Endometrial microvascular endothelial cells (primary cell): Measurements from ENCODE around the gene IPMK. TPM values are rescaled to one million over a fixed set of nuclear protein-coding genes. Genes with fewer than 3 reads are reported as not detected.

Experiments used
- in situ Hi-C: cut with HindIII; loops from 2 replicates; pipeline ENCODE4 v1.10.0; 2017; ENCODE audit warnings: low sequenced_read_pairs, low pct_unique_long_range_greater_than_20kb; ENCODE audit errors: inconsistent ontology term
- total RNA-seq: library from RNA; depleted of rRNA; stranded (reverse); fragments of >200 nt; gene quantifications from one replicate; pipeline ENCODE4 v1.2.3, GENCODE V29; 2015; ENCODE audit errors: inconsistent ontology term

Gene IPMK
- total RNA-seq, result 5.5 TPM

DNA sequence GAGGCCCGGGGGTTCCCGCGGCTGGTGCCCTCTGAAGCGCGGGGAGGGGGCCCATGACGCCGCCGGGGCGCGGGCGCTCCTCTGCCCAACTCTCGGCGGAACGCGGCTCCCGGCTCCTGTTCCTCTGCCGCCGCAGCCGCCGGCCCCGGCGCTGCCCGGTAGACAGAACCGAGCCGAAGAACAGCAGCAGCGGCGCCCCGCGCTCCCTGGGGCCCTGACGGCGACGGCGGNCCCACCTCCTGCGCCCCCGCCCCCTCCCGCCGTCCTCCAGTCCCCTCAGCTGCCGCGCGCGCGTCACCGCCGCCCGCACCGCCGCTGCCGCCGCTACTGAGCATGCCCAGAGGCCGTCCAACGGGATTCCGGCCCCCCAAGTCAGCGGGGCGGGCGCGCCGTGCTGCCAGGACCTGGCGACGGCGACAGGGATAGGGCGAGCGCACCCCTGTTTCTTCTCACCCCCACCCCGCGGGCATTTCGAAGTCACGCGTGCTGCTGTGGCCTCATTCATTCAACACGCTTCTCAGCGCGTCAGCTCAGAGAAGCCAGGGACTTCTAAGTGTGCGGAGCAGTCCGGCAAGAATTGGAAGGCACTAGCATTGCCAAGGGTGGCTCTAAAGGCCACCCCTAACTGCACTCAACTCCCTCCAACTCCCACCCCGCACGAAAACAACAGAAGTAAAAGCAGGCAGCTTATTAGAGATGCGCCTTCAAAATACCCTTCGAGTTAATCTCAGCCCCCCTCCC, at the start of gene IPMK:
Gene IPMK, minus strand, starts transcription at position 182 of the 741 bp plus-strand sequence. CDS start 283 bp downstream, outside the sequence.
- in situ Hi-C loops, result no loop called here

- in situ Hi-C loops, result no loop called here
Measured at GRCh38 chr10:58316874-58317273, 49.2 kb upstream of the IPMK start.

DNA sequence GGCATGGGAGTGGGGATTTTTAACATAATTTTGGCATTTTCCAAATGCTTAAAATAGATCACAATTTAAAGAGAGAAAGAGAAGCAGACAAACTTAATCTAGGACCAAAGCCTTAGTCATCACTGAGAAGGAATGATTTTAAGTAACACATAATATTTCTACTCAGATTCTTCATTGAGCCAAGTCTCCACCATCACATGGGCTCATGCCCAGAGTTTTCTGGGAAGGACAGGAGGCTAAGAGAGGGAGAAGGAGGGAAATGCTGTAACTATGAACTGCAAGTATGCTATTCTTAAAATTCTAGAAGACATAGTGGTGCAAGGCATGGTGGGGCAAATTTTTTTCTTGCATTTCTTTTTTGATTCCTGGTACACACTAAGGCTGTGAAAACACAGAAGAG, 43.3 kb upstream of the IPMK start:
- in situ Hi-C loops, result no loop called here

DNA sequence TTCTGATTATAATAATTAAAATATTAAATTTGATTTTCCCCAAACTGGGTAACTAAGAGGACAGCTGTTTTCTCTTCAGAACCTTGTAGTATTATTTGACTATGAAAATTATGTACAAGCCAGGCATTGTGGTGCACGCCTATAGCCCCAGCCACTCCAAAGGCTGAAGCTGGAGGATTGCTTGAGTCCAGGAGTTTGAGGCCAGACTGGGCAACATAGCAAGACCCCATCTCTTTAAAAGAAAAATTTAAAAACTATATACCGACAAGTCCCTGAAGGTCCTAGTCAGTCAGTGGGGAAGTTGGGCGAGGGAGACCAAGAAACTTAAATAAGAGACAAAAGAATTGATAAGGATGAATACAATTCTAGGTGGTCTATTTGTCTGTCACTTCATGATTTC, 40.0 kb upstream of the IPMK start:
- in situ Hi-C loops, result no loop called here

DNA sequence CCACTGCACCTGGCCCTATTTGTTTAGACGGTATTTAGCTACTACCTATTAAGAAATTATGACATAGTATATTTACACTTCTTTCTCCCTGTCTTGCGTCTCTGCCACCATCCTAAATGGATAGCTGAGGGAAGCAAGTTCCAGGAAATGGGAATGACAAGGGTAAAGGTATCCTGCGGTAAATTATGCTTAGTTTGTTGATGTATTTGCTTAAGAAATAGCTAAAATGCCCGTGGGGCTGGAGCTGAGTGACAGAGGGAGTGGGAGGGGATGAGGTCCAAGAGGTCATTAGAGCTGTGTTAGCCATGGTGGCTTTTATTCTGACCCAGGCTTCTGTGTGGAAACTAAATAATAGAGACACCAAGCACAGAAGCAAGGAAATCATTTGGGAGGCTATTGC, 38.1 kb upstream of the IPMK start:
- in situ Hi-C loops, result no loop called here

- in situ Hi-C loops, result no loop called here
Measured at GRCh38 chr10:58304099-58304633, 36.5 kb upstream of the IPMK start.

DNA sequence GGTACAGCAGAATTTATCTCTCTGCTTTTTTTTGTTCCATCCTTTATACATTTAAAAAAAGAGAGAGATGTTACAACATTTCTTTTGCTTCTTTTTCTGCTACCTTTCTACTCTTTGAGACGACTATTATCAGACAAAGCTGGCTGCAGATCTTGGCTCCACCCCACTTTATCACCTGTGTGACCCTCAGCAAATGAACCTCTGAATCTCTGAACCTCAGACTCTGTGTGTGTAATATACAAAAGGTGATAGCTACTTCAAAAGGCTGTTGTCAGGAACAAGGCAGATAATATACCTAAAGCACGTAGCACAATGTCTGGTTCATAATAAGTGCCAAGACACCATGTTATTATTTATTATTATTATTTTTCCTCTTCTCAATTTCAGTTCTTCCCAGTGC, 34.6 kb upstream of the IPMK start:
- in situ Hi-C loops, result no loop called here

DNA sequence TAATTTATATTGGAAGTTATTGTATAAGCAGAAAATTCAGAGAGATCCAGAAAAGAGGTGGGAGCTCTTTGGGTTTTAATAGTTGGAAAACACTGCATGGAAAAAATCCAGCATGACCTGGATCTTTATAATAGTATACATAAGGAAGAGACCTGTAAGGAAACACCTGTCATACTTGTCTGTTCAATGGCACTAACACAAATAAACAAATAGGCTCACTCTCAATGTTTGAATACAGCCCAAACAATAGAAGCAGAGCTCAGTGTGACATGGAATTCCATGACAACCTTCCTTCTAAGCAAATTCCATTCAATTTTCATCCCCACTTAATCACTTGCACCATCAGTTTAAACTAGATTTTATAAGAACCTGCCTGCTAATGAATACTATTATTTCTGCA, 33.0 kb upstream of the IPMK start:
- in situ Hi-C loops, result no loop called here

- in situ Hi-C loops, result no loop called here
Measured at GRCh38 chr10:58299580-58299979, 31.9 kb upstream of the IPMK start.

GRCh38 chr10:58293989-58294388, 26.3 kb upstream of the IPMK start:
- in situ Hi-C loops, result no loop called here

DNA sequence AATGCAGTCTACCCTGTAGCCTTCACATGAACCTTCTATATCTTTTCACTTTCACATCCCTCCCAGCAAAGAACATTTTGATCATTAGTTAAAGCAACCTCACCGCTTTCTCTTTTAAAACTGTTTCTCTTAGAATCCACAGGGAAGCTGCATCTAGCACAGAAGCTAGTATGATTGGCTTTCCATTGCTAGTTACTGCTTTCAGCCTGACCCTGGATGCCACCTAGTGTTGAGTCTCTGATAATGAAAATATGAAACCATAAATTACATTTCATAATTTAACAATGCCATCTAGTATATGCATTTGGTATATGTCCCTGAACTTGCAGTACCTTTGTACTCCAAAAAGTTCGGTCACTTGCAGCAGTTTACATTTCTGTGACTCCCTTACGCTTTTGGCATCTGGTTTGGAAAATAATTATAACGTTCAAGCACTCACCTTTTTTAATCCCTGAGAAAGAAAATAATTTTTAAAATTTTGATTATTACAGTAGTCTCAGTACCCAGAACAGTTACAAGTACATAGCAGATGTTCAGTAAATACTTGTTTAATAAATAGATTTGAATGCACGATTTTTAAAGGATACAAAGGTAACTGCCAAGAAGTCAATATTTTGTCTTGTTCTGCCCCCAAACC, 24.0 kb upstream of the IPMK start:
- in situ Hi-C loops, result no loop called here

GRCh38 chr10:58282615-58283014, 14.9 kb upstream of the IPMK start:
- in situ Hi-C loops, result no loop called here

- in situ Hi-C loops, result no loop called here
Measured at GRCh38 chr10:58281092-58281752, 13.5 kb upstream of the IPMK start.

DNA sequence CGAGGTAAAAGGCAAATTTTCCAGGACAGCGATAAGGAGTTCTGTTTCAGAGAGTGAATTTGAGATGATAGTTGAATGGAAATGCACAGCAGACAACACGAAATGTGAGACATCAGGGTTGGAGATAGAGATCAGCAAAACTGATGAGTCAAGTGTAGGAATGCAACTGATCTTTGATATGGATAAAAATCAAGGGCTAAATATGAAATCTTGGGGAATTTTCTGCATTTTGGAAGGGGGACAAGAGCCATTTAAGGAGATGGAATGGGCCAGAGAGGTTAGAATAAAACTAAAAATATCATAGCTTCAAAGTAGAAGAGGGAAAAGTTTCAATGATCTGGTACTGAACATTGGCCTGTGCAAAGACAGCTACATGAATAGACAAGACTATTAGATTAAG, 12.8 kb upstream of the IPMK start:
- in situ Hi-C loops, result no loop called here

- in situ Hi-C loops, result no loop called here
Measured at GRCh38 chr10:58278962-58279307, 11.2 kb upstream of the IPMK start.

GRCh38 chr10:58278274-58278961, 10.7 kb upstream of the IPMK start:
- in situ Hi-C loops, result no loop called here

- in situ Hi-C loops, result no loop called here
Measured at GRCh38 chr10:58275908-58276307, 8.2 kb upstream of the IPMK start.

DNA sequence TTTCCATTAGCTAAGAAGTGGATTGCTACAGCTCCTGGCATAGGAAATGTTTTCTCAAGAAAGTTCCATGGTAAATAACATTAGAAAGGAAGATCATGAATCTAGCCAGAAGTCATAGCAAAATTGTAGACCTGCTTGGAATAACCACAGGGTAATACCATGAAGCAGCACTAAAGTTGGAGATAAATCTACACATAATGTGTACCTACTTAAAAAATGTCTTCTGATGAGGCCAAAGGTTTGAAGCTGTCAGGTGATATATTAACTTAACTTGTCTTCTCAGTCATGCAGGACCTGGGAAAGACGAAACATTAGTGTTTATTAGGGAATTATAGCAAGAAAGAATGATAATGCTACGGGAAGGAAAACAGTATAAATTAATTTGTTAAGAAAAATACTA, 7.6 kb upstream of the IPMK start:
- in situ Hi-C loops, result no loop called here

DNA sequence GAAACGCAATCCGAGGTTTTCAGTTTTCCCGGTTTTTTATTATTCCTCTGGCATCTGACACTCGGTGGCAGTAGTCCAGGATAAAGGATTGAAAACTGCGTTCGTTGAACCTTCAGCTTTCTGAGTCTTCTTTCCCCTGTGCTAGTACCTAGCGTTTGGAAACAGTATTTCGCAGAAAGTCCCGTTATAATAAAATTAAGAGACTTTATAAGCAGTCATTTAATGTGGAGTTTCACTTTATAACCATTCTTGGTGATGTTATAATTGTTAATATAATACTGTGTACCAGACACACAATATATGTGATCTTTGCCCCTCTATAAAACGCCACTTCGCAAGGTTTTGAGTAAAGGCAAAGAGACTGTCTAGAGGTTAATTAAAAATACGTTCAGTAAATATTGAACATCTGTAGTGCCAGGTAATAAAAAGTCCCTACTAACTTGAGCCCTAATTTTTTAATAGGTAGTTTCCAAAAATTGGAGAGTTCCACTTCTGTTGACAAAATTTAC, 2.1 kb upstream of the IPMK start:
- in situ Hi-C loops, result no loop called here
